AG08395 (cell line): ENCODE results near the gene SARDH.
A peak's percentile ranks its signal among the peaks of the same experiment; 100 is the strongest.
"Not testable (repeated sequence)": the region's sequence is repeated elsewhere in the genome, so short reads cannot be mapped to it uniquely, and the experiment has no call there.

Source experiments
- DNase-seq: peaks from one replicate; pipeline ENCODE4 v3.0.0; 2012; ENCODE audit warnings: mixed read lengths, low spot score

The SARDH gene

DNA sequence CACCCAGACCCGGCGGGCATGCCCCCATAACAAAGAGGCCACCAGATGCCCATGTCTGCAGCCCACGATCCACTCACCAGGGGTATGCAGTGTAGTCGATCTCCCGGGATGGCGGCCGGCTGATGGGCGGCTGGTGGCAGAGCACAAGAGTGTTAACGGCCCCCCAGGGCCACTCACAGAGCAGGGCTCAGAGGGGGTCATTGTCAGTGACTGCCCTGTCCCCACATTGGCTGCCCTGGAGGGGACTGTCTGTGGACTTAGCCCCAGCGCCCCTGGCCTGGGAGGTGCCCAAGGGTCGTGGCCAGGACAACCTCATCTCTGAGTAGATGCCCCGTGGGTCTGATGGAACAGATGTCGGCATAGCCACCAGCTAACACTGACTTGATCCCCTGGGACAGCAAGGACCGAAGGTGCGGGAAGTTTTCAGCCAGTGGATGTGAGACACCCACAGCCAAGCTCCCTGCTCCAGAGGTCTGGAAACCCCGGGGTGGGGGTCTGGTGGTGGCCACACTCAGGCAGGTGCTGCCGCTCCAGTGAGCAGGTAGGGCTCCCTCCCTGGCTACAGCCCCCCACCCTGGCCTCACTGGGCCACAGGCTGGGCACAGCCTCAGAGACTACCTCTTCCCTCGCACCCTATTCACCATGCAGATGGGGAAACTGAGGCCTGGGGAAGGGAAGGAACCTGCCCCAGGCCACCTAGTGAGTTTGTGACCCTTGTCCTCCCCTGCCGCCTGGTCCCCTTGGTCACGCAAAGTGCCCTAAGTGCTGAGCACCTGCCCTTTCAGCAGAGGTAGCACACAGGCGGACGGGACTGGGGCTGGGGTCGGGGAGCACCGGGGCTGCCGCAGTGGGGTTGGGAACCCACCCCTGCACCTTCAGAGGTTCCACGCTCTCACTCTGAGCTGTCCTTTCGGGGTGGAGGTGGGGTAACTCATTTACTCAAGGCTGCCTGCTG lies 38.1 kb upstream of the SARDH start:
- DNase-seq: no peak

DNA sequence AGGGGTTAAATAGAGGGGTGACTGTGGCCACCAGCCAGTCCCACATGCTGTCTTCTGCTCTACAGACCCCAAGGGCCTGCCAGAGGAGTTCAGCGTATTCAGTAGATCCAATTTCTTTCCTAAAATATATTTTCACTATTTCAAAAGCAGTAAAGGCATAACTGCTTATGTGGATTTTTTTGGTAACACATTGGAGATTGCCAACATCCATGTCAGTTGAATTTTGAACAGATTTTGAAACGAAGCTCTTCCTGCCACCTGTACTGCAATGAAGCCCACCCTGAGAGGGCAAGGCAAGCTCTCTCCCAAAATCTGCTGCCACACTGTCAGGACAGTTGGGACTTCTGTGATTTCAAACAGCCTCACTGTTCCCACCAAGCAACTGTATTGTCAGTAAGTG lies 37.1 kb upstream of the SARDH start:
- no peak for DNase-seq

DNA sequence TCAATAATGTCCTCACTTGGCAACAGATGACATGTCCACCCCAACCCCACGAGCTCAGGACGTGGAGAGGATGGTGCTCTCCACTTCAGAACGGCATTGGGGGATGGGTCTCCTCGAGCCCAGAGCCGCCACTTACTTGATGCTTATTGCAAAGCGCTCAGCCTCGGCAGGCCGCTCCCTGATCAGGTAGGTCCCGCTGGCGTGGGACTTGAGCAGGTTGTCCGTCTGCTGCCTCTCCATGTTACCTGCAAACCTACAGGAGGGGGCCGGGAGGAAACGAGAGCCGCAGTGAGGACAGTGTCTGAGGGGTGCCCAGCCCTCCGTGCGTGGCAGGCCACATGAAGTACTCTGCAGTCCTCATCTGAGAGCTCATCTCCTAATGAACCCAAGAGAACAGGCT lies 36.6 kb upstream of the SARDH start:
- DNase-seq: no peak

DNA sequence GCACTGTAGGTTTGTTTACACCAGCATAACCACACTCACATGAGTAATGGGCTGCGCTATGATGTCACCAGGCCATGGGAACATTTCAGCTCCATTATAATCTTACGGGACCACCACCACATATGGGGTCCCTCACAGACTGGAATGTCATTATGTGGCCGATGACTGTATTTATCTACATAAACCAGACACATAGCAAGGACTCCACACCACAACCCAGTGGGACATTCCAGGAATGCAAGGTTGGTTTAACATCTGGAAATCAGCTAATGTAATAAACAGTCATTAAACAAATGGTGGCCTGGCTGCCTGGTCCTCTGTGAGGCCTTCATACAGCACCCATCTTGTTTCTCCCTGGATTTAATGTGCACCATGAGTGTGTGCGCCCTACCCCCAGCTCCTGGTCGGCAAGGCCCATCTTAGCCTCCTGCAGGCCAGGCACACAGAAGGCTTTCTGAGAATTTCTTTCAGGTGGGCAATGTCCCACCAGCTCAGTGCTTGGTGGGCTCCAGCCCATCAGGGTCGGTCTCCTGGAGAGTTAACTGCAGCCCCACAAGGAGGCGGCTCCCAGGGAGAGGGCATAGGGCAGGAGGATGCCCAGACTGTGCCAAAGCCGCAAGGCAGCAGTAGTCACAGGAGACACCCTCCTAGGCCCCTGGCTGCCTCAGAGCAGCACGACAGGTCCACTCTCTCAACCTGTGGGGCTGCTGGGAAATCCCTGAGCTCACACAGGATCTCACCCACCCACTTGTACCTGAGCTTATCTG lies 35.9 kb upstream of the SARDH start:
- DNase-seq: no peak

DNA sequence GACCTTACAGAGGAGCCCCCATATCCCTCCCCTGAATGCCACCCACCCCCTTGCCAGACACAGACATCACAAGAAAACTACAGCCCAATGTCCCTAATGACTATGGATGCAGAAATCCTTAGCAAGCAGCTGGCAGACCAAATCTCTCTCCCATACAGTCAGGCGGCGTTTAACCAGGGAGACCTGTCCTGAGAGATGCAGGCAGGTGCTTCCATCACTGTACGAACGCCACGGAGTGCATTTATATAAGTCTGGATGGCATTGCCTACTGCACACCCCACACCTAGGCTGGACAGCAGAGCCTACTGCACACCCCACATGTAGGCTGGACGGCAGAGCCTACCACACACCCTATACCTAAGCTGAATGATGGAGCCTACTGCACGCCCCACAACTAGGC lies 34.4 kb upstream of the SARDH start:
- DNase-seq: no peak

DNA sequence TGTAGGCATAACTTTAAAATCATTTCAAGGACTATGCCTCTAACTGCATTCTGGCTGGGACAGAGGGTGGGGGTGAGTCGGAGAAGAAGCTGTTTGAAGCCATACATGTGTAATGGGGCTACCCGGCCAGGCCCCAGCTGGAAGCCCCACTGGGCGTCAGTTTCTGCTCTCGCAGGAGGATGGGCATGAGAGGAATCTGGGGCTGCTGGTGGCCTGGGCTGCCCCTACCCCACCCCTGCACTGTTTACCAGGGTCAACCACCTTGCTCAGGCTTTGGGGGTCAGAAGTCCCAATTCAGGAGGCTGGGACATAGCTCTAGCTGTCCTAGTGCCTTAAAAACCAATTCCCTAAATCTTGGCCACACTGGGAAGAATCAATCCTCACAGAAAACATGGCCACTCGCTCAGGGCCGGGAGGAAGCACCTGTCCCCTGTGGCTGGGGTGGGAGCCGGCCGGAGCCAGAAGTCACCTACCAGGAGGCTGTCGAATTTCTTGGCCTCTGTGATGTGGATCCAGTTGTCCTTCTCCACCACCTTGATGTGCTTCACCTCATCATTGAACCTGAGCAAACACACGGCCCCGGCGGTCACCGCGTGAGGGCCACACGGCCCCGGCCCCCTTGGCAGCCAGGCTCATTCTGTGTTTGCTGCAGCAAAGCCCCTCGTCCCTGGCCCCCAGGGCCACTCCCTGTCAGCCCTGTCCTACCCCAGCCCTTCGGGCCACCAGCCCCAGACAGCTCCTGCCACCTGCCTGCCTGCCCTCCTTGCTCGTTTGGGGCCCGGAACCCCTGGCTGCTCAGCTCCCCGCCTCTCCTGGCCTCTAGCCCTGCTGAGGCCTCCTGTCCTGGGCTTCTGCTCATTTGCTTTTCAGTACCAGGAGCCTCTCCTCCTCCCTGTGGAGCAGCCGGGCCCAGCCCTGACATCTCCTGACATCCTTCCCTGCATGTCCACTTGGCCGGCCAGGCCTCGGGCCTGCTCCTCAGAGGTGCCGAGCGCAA lies 33.6 kb upstream of the SARDH start:
- no peak for DNase-seq

DNA sequence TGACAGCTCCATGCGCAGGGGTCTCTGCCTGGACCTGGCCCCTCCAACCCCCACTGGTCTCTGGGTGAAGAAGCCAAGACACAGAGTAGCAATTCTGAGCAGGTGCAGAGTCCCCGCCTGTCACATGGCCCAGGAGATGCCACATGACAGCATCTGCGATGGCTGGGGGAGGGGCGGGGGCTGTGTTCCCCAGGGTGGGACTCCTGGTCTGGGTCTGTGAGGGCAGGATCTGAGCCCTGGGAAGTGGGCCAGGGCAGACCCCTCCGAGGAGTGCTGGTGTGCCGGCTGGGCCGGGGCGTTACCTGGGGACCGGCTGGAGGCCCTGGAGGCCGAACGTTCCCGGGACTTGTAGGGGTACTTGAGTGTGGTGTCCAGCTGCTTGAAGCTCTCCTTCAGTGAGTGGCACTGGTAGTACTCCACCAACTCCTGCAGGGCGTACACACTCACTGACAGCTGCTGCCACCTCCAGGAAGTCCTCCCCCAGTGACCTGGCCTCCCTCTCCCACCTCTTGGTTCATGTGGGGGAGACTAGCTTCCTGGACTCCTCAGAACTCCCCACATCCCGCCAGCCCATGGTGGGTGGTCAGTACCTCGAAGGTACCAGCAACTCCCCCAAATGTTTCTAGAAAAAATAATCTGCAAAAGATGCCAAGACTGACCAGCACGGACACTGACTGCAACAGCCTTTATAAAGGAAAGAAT lies 32.1 kb upstream of the SARDH start:
- DNase-seq: no peak

DNA sequence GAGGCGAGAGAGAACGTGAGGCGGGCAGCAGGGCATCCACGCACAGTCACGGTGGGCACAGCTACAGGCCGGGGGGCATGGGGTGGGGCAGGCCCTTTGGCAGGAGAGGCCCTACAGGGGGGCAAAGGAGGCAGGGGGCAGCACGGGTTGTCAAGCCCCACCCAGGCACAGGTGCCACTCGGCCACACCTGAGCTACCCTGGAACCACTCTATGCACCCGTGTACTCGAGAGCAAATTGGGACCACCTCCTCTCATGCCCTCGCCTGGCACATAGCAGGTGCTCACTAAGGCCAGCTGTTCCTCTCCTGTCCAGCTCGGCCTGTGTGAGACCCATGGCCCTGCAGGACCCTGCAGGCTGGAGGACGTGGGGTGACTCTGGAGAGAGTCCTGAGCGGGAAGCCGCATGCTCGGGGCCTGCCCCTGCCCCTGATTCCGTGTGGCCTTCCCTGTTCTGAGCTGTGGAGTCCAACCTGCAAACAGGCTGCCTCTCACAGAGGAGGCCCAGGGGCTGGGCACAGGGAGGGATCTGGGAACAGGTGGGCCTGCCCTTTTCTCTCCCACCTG lies 31.4 kb upstream of the SARDH start:
- no peak for DNase-seq

DNA sequence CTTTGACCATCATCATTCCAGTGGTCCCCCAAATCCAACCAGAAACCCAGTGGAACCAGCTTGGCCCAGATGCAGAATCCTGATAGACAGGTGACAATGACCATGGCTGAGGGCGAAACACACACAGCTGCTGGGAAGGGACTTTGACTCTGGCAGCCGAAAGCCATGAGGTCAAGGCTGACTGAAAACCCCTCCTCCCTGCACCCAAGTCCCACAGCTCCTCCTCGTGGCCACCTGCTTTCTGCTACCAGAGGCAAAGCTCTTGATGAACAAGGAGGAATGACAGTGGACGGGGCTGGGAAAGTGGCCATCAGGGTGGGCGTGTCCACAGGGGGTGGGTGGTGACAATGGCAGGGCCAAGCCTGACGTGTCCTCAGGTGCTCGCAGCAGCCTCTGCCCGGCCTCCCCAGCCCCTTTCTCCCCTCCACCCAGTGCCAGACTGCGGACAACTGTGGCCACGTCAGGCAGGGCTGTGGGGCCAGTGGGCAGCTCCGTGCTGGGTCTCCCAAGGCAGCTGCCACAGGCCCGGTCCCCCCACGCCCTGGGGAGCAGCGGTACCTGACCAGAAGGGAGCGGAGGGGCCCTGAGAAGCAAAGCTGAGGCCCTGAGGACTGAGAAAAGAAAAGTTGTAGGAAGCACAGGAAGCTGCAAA lies 30.8 kb upstream of the SARDH start:
- no peak for DNase-seq

DNA sequence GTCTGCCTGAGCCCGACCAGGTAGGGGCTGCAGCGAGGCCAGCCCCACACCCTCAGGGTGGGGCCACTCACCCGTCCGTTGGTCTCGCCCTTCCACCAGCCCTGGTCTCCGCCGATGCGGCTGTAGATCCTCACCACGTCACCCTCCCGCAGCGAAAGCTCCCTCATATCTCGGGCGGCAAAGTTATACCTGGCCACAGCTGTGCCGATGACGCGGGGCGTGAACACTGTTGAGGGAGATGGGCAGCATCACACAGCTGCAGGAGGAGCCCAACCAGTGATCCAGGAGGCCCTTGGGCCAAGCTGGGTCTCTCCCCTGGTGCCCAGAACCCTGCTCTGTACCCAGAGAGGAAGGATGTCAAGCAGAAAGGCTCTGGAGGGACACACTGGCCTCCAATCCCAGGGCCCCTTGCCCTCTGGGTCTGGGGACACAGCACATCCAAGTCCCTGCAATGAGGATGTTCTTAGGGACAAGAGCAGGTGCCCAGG lies 30.3 kb upstream of the SARDH start:
- no peak for DNase-seq

DNA sequence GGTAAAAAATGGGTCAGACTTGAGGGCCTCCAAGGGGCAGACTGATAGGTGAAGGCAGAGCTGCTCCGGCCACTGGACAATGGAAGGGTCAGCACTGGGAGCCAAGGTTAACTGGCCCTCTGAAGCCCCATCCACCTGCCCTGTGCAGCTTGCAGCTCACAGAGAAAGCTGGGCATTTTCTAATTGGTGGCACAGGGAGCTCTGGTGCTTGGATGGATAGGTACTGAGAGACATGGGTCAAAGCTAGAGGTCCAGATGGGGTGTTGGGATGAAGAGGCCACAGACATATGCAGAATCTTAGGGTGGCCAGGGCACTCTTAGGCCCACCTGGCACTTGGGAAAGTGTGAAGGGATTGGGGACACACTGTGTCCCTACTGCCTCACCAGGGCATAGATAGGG lies 29.5 kb upstream of the SARDH start:
- DNase-seq: no peak

DNA sequence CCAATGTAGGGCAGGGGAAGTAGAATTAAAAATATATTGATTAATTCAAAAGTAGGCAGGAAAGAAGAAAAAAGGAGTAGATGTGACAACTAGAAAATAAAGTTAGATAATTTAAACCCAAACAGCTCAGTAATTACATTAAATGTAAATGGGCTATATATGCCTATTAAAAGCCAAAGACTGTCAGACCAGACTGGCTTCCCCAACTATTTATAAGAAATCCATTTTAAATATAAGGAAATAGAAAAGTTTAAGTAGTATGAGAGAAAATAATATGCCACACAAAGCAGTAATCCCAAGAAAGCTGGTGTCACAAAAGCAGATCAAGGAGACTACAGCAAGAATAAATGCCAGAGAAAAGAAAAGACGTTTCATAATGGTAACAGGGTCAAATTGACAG lies 28.9 kb upstream of the SARDH start:
- no peak for DNase-seq

DNA sequence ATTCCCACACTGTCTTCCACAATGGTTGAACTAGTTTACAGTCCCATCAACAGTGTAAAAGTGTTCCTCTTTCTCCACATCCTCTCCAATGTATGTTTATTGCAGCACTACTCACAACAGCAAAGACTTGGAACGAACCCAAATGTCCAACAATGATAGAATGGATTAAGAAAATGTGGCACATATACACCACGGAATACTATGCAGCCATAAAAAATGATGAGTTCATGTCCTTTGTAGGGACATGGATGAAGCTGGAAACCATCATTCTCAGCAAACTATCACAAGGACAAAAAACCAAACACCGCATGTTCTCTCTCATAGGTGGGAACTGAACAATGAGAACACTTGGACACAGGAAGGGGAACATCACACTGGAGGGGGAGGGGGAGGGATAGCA lies 28.1 kb upstream of the SARDH start:
- not testable (repeated sequence) for DNase-seq

DNA sequence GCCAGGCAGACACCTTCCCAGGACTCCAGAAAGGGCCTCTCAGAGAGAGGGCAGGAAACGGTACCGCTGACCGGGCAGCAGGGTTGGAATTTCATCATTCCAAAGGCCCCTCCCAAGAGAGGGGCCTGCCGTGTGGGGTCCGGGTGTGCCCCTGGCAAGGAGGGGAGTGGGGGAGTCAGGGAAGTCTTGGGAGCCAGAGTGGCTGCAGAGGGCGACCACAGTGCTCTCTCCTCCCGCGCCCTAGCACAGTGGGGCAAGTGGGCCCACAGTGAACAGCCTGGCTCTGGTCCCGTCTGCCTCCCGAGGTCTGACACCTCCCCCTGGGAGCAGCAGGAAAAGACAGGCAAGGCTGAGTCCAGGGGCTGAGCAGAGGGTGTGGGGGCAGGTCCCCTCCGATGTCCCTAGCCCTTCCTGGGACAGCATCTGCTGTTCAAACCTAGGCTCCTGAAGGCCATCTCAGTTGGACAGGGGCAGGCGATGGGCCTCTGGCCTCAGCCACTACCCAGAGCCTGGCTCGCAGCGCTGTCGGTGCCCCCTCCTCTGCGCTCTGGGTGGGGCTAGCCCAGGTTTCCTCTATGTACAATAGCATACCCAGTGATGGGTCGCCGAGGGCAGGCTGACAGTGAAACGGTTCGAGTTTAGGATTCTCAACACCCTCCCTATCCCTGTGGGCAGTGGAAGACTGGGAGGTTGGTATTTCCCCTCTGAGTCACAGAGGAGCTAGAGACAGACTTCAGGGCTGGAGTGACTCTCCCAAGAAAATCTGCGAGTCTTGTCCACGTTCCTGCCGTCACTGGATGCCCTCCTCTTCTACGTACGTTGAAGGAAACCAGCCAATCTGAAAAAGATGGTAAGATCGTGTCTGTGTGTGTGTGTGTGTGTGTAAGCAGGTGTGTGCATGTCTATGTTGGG lies 25.4 kb upstream of the SARDH start:
- DNase-seq: peak; percentile 59

DNA sequence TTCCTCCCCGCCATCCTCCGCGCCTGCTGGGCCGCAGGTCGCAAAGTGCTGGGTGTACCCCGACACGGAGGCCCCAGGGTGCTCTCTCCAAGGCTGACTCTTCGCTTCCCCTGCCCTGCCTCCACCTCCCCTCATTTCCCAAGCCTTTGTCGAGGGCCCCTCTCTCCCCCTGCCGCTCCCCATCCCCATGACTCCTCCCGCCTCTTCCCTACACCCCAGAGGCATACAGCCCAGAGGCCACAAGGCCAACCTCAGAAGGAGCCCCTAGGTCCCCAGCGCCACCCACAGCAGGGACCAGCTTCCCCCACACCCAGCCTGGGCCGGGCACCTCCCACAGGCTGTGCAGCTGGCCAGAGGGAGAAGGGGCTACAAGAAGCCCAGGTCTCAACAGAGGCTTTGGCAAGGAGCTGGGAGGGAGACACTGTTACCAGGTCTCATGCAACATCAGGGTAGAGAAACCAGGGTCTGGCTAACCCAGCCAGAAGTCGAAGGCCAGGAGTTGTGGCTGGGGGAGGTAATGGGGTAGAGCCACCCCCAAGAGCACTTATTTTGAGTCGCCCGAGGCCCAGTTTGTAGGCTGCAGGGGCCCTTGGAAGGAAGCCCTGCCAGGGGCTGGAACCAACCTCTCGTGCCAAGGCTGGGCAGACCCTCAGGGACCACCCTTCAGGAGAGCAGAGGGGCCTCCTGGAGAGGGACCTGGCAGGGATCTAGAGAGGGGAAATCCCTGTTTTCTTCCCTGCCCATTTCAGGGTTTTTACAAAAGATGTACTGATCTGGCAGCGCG lies 24.5 kb upstream of the SARDH start:
- DNase-seq: no peak

DNA sequence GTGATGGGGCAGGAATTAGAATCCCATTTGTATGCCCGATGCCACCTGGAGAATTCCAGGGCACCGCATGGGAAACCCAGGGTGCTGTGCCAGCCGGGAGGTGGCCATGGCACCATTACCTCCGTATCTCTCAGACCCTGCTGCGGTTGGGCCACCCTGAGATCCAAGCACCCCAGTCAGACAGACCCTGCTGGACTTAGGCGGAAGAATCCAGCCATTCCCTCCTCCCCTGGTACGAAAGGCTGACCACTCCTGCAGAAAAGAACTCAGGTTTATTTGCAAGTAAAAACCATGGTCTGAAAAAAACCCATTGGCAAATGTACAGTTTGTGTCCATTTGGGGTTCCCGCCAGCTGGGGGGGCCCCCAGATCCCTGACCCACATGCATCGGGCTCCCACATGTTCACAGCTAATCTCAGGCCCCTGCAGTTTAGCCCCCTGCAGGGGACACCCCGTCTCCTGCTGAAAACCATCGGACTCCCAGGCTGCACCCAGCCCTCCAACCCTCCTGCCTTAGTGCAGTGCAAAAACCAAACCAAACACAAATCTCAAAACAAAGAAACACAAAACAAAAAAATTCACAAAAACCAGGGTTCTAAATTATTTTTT lies 23.6 kb upstream of the SARDH start:
- no peak for DNase-seq

DNA sequence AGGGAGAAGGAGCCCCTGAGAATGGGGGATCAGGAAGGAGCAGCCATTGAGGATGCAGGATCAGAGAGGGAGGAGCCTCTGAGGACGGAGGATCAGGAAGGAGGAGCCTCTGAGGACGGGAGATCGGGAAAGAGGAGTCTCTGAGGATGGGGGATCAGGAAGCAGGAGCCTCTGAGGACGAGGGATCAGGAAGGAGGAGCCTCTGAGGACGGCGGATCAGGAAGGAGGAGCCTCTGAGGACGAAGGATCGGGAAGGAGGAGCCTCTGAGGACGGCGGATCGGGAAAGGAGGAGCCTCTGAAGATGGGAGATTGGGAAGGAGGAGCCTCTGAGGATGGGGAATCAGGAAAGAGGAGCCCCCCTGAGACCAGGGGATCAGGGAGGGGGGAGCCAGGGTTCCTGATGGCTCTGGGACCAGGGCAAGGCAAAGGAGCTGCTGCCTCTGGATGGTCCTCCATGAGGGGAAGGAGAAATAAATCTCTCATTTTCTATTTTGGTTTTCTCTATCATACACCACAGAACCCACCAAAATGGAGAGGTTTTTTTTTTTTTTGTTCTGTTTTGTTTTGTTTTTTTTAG lies 22.6 kb upstream of the SARDH start:
- no peak for DNase-seq

DNA sequence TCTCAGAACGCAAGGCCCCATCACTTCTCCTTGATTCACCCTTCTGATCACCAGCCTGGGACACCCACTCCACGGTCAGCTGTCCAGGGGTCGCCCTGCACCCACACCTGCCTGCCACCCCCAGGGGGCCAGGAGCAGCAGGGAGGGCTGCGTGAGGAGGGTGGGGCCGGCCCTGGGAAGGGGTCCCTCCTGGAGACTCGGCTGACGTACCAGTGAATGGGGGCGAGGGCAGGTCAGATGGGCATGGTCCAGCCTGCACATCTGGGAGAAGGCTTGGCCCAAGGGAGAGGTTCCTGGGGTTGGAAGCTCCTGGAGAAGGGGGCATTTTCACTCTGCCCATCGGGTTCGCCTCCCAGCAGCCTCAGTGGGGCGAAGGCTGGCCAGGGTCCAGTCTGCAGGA lies 21.8 kb upstream of the SARDH start:
- DNase-seq: no peak
